GM12878 (cell line): Measurements from ENCODE around the gene FCF1.

Experiments used
- BHLHE40 ChIP-seq, 2 experiments: fragments of 450-650 bp in 1 of 2; IDR thresholded peaks; 2 replicates each; pipeline ENCODE4 v1.6.1; 2011 to 2017; ENCODE audit warnings: low read depth in 2 of 2, borderline replicate concordance in 1 of 2, improper control_type of control experiment in 1 of 2, low read length in 1 of 2, mild to moderate bottlenecking in 1 of 2
- CTCF ChIP-seq, 3 experiments: IDR thresholded peaks in 2 of 3; conservative IDR thresholded peaks in 1 of 3; 2 replicates each; pipeline ENCODE4 v1.5.1; 2011; ENCODE audit warnings: low read depth in 3 of 3, low read length in 3 of 3, mild to moderate bottlenecking in 3 of 3, control low read depth in 2 of 3, moderate library complexity in 2 of 3, inconsistent platforms in 1 of 3, mixed read lengths in 1 of 3; ENCODE audit not compliant: control insufficient read depth in 2 of 3, insufficient read depth in 1 of 3; ENCODE audit errors: extremely low read depth in 1 of 3
- EZH2 ChIP-seq: IDR thresholded peaks from 2 replicates; pipeline ENCODE4 v1.6.1; 2012; ENCODE audit warnings: low read depth, mild to moderate bottlenecking, control low read depth, inconsistent platforms, low read length, borderline replicate concordance; ENCODE audit not compliant: control insufficient read depth
- IRF3 ChIP-seq: fragments of 450-650 bp; IDR thresholded peaks from 2 replicates; pipeline ENCODE4 v1.6.1; 2014; ENCODE audit warnings: mild to moderate bottlenecking
- JUND ChIP-seq: IDR thresholded peaks from 2 replicates; pipeline ENCODE4 v1.6.1; 2012; ENCODE audit warnings: low read depth, mild to moderate bottlenecking, low read length, improper control_type of control experiment, moderate library complexity
- RELA ChIP-seq: fragments of 450-650 bp; IDR thresholded peaks from 2 replicates; pipeline ENCODE4 v1.8.0; 2014; ENCODE audit warnings: borderline replicate concordance; ENCODE audit not compliant: partially characterized antibody
- RFX5 ChIP-seq: IDR thresholded peaks from 2 replicates; pipeline ENCODE4 v1.6.1; 2011; ENCODE audit warnings: low read depth, low read length, improper control_type of control experiment
- YBX1 ChIP-seq: fragments of 450-650 bp; IDR thresholded peaks from 2 replicates; pipeline ENCODE4 v1.6.1; 2016; ENCODE audit warnings: antibody characterized with exemption

GRCh38 chr14:74684434-74684833 lies 28.5 kb upstream of the FCF1 start:
- no peak for TF ChIP-seq JUND
- no peak for TF ChIP-seq RFX5
- no peak for TF ChIP-seq CTCF (IDR thresholded peaks at IDR 0.05 in 2 of 3, conservative IDR thresholded peaks at IDR 0.05 in 1 of 3; ENCODE audit: control insufficient read depth in 2 of 3, extremely low read depth in 1 of 3, insufficient read depth in 1 of 3, low read depth in 3 of 3, low read length in 3 of 3)
- TF ChIP-seq YBX1: no peak
- TF ChIP-seq RELA: no peak
- TF ChIP-seq EZH2: no peak
- no peak for TF ChIP-seq IRF3
- TF ChIP-seq BHLHE40 (IDR thresholded peaks at IDR 0.05; ENCODE audit: borderline replicate concordance in 1 of 2, low read depth in 2 of 2, low read length in 1 of 2): peak; percentile 94 to 95
